ENCODE measurements around the gene TBCD.

- no peak for TF ChIP-seq CTCF (conservative IDR thresholded peaks at IDR 0.05; ENCODE audit: low read length)
- no peak for TF ChIP-seq EZH2phosphoT487 (IDR thresholded peaks at IDR 0.05; ENCODE audit: borderline replicate concordance, low read depth, low read length)
These were observed 64.0 kb downstream of the TBCD start for GRCh38 chr17:82815790-82816305.

Data from OCI-LY7 (cell line).